Endothelial cell of umbilical vein (primary cell): Measurements from ENCODE around the gene PMVK. TPM values are rescaled to one million over a fixed set of nuclear protein-coding genes. Genes with fewer than 3 reads are reported as not detected.
A peak's percentile ranks its signal among the peaks of the same experiment; 100 is the strongest.

Experiments
- BruUV-seq: library from RNA; stranded (reverse); fragments of 400-500 nt; replicated peaks from 2 replicates; lab custom pipeline; 2021; lab: Mats Ljungman, UMichigan
- CTCF ChIA-PET: fragments of 300-600, 350-600 bp; sonication (Branson Sonifier 250); formaldehyde crosslinking; loops from one replicate; lab custom pipeline; 2021; ENCODE audit warnings: antibody characterized with exemption, inconsistent platforms; lab: Charles Lee
- POLR2A ChIA-PET: fragments of 300-600, 350-600 bp; sonication (Branson Sonifier 250); formaldehyde crosslinking; loops from one replicate; lab custom pipeline; 2021; ENCODE audit warnings: antibody characterized with exemption, inconsistent platforms; lab: Charles Lee
- DNase-seq: peaks from one replicate; pipeline ENCODE4 v3.0.0-alpha.2; 2011; ENCODE audit warnings: low read depth, low spot score
- FAIRE-seq: peaks from 2 replicates; lab custom pipeline; 2011; peaks lifted over from hg19 to GRCh38; lab: Jason Lieb, UNC
- H2AFZ ChIP-seq: 2 replicates; pipeline ENCODE4 v1.6.0; 2012; ENCODE audit warnings: low read depth, low read length, control low read depth, inconsistent platforms
- H3K27ac ChIP-seq: 2 replicates; pipeline ENCODE4 v1.5.1; 2011; ENCODE audit warnings: low read depth, mild to moderate bottlenecking, control low read depth, low read length, moderate library complexity; ENCODE audit not compliant: insufficient read depth
- H3K27me3 ChIP-seq, 2 experiments: 2 replicates each; pipeline versions ENCODE4 v1.6.0 to v1.6.1; 2011; ENCODE audit warnings: low read length in 2 of 2, mixed read lengths in 1 of 2; ENCODE audit not compliant: control insufficient read depth in 2 of 2, insufficient read depth in 2 of 2
- H3K36me3 ChIP-seq, 2 experiments: 2 replicates in 1 of 2; 3 replicates in 1 of 2; pipeline ENCODE4 v1.5.1; 2011; ENCODE audit warnings: low read length in 2 of 2, mild to moderate bottlenecking in 1 of 2, moderate library complexity in 1 of 2; ENCODE audit not compliant: control insufficient read depth in 2 of 2, insufficient read depth in 2 of 2; ENCODE audit errors: extremely low read depth in 1 of 2
- H3K4me1 ChIP-seq: 3 replicates; pipeline ENCODE4 v1.5.1; 2011; ENCODE audit warnings: mild to moderate bottlenecking, low read length; ENCODE audit not compliant: control insufficient read depth, insufficient read depth; ENCODE audit errors: extremely low read depth
- H3K4me2 ChIP-seq: 2 replicates; pipeline ENCODE4 v1.6.1; 2011; ENCODE audit warnings: low read length, control low read depth, mixed read lengths; ENCODE audit not compliant: insufficient read depth
- H3K4me3 ChIP-seq, 3 experiments: fragments of 200-600 bp in 1 of 3; sonication (generic), shearing (Covaris generic) in 1 of 3; replicated peaks in 1 of 3; 2 replicates each; pipeline ENCODE4 v1.5.1; 2011 to 2016; ENCODE audit warnings: control low read depth in 3 of 3, low read length in 3 of 3, mild to moderate bottlenecking in 2 of 3, inconsistent platforms in 1 of 3, low read depth in 1 of 3, moderate library complexity in 1 of 3; ENCODE audit not compliant: insufficient read depth in 1 of 3
- H3K79me2 ChIP-seq: 2 replicates; pipeline ENCODE4 v1.6.0; 2012; ENCODE audit warnings: low read length, inconsistent platforms; ENCODE audit not compliant: control insufficient read depth, insufficient read depth
- H3K9ac ChIP-seq: replicated peaks from 2 replicates; pipeline ENCODE3; 2011; ENCODE audit warnings: low read length, control low read depth; ENCODE audit not compliant: insufficient read depth; ENCODE audit errors: extremely low read depth
- H3K9me1 ChIP-seq: replicated peaks from 3 replicates; pipeline ENCODE4 v1.6.0; 2011; ENCODE audit warnings: mild to moderate bottlenecking, low read length; ENCODE audit not compliant: control insufficient read depth, insufficient read depth; ENCODE audit errors: extremely low read depth
- H3K9me3 ChIP-seq: replicated peaks from 2 replicates; pipeline ENCODE4 v1.5.1; 2012; ENCODE audit warnings: low read length, inconsistent platforms; ENCODE audit not compliant: control insufficient read depth, insufficient read depth
- H4K20me1 ChIP-seq: replicated peaks from 2 replicates; pipeline ENCODE3; 2011; ENCODE audit warnings: mild to moderate bottlenecking, low read length; ENCODE audit not compliant: control insufficient read depth, insufficient read depth; ENCODE audit errors: extremely low read depth
- EZH2 ChIP-seq: IDR thresholded peaks from 2 replicates; pipeline ENCODE4 v1.6.1; 2012; ENCODE audit warnings: borderline replicate concordance, low read depth, mild to moderate bottlenecking, moderate library complexity, low read length, inconsistent platforms; ENCODE audit not compliant: severe bottlenecking
- FOS ChIP-seq: IDR thresholded peaks from 2 replicates; pipeline ENCODE4 v1.6.1; 2011; ENCODE audit warnings: mild to moderate bottlenecking, low read length, moderate library complexity, borderline replicate concordance; ENCODE audit not compliant: insufficient read depth
- GATA2 ChIP-seq: IDR thresholded peaks from 2 replicates; pipeline ENCODE4 v1.7.0; 2011; ENCODE audit warnings: low read depth, mild to moderate bottlenecking, moderate library complexity, mixed read lengths, low read length; ENCODE audit not compliant: insufficient read length, insufficient read depth
- JUN ChIP-seq: IDR thresholded peaks from 2 replicates; pipeline ENCODE4 v1.6.1; 2011; ENCODE audit warnings: borderline replicate concordance, low read depth; ENCODE audit not compliant: insufficient read length, insufficient read depth
- MYC ChIP-seq: IDR thresholded peaks from one replicate; pipeline ENCODE4 v1.6.1; 2011; ENCODE audit warnings: mild to moderate bottlenecking, low read depth, low read length
- POLR2A ChIP-seq: IDR thresholded peaks from 2 replicates; pipeline ENCODE4 v1.6.1; 2012; ENCODE audit warnings: low read depth, mild to moderate bottlenecking, control low read depth, low read length
- POLR2AphosphoS5 ChIP-seq: IDR thresholded peaks from 2 replicates; pipeline ENCODE4 v1.6.1; 2012; ENCODE audit warnings: low read depth, mild to moderate bottlenecking, control low read depth, low read length, moderate library complexity; ENCODE audit not compliant: insufficient read depth
- dilution Hi-C: fragments of 300-500 bp; cut with MboI; formaldehyde crosslinking; loops from one replicate; pipeline ENCODE4 v1.15.0; 2019; ENCODE audit warnings: low sequenced_read_pairs; ENCODE audit not compliant: extremely low pct_ligation_motif_present
- intact Hi-C: fragments of 100-400 bp; cut with micrococcal nuclease; formaldehyde crosslinking; loops from one replicate; pipeline ENCODE4 v1.10.0; 2022
- polyA plus RNA-seq, 4 experiments: library from polyadenylated mRNA; depleted of rRNA in 3 of 4; stranded (reverse) in 3 of 4; unstranded in 1 of 4; fragments of >200 nt; gene quantifications; 2 replicates each; pipeline versions ENCODE4 v1.2.1 to v1.2.3, GENCODE V29; 2011 to 2012; ENCODE audit warnings: missing spikeins in 1 of 4
- total RNA-seq: library from RNA; stranded (reverse); gene quantifications from 2 replicates; pipeline ENCODE4 v1.2.3, GENCODE V29; 2021
- TF ChIP-seq, protein P1 (sequence below), 2 donors: IDR thresholded peaks; 1 replicate in 1 of 2; 2 replicates in 1 of 2; pipeline ENCODE4 v1.5.1; 2011; ENCODE audit warnings: low read length in 2 of 2, mild to moderate bottlenecking in 2 of 2, moderate library complexity in 2 of 2, control low read depth in 1 of 2, inconsistent platforms in 1 of 2, low read depth in 1 of 2; ENCODE audit not compliant: insufficient read depth in 1 of 2; ENCODE audit errors: extremely low read depth in 1 of 2
- TF ChIP-seq, protein P2 (sequence below): IDR thresholded peaks from 2 replicates; pipeline ENCODE4 v1.6.1; 2011; ENCODE audit not compliant: insufficient read depth, insufficient read length

Gene PMVK
- total and polyA plus RNA-seq, 2 donors (not counting 3 experiments of a cell fraction or from before 2014, with no cell fraction given), result 22.6 to 32.7 TPM

DNA sequence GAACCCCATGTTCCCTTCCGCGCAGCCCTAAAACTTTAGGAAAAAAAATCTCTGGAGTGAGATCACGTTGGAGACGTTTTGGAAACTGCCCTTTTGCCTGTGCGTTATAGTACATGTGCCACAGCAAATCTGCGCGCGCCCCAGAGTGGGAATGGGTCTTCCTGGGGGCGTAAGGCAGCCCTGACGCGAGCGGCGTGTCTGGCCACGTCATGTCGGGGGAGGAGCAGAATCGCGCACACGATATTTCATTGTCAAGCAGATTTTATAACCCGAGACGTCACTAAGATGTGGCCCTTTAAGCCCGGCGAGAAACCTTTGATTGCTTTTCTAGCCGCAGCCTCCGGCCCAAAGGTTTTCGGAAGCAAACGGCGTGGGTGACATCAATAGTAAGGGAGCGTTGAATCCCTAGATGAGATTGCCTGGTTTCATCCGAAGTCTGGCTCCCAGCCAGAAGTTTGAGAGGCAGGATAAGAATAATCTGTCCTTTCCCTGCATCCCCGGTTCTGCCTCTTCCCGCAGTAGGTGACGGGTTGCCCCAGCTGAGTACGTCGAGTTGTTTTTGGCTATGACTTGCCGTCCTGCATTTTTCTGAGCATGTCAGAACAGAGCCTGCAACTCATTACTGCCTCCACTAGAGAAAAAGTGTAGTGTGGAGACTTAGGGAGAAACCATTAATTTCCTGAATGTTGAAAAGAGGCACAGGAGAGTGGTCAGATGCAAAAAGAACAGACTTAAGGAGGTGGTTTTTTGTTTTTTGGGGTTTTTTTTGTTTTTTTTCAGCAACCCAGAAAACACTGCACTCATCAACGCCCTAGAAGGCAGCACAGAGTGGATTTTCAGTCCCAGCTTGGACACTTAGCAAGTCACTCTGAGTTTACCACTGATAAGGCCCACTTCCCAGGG, 817 bp upstream of the PMVK start:
- H3K4me3 ChIP-seq, result peak overlapping the region; percentile 26 to 79 (median 55)
- BruUV-seq, result TSS peak; percentile 95
- peak; percentile 96 for DNase-seq
- no peaks in the 10 kb centered on the region for H3K36me3 ChIP-seq
- H3K9me3 ChIP-seq, result no peaks in the 10 kb centered on the region
- H3K27me3 ChIP-seq, result no peaks in the 10 kb centered on the region
- H3K4me2 ChIP-seq, result peak overlapping the region; percentile 74
- peak overlapping the region; percentile 89 for H3K9ac ChIP-seq
- H4K20me1 ChIP-seq, result no peaks in the 10 kb centered on the region
- intact Hi-C loops, result loop anchor here (1.0 to 2.0 kb wide), 5 partner anchors 17 to 379 kb away; partner anchors contain the start of genes CKS1B, EFNA4, UBE2Q1 and ZBTB7B
- H2AFZ ChIP-seq, result peak overlapping the region; percentile 76
- H3K9me1 ChIP-seq, result no peaks in the 10 kb centered on the region
- ChIA-PET CTCF (interaction anchor here (0.6 to 2.6 kb wide), 24 partner anchors 8 to 378 kb away, joined by 3 to 18 read pairs (median 4); partner anchors contain the start of genes FLAD1, LENEP, PBXIP1 and PYGO2), POLR2A (interaction anchor here (0.5 to 0.9 kb wide), 3 partner anchors 36 to 52 kb away, joined by 3 to 9 read pairs (median 6); no protein-coding TSS in a partner anchor)
- no peak for FAIRE-seq
- H3K27ac ChIP-seq, result peak overlapping the region; percentile 92
- TF ChIP-seq POLR2AphosphoS5 (no peak), FOS (no peak), EZH2 (no peak), MYC (peak; percentile 39), JUN (peak; percentile 11), GATA2 (no peak), POLR2A (peak; percentile 86)
- TF ChIP-seq, protein P1, sequence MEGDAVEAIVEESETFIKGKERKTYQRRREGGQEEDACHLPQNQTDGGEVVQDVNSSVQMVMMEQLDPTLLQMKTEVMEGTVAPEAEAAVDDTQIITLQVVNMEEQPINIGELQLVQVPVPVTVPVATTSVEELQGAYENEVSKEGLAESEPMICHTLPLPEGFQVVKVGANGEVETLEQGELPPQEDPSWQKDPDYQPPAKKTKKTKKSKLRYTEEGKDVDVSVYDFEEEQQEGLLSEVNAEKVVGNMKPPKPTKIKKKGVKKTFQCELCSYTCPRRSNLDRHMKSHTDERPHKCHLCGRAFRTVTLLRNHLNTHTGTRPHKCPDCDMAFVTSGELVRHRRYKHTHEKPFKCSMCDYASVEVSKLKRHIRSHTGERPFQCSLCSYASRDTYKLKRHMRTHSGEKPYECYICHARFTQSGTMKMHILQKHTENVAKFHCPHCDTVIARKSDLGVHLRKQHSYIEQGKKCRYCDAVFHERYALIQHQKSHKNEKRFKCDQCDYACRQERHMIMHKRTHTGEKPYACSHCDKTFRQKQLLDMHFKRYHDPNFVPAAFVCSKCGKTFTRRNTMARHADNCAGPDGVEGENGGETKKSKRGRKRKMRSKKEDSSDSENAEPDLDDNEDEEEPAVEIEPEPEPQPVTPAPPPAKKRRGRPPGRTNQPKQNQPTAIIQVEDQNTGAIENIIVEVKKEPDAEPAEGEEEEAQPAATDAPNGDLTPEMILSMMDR (IDR thresholded peaks at IDR 0.05; ENCODE audit: extremely low read depth in 1 of 2, insufficient read depth in 1 of 2, low read depth in 1 of 2, low read length in 2 of 2), result peak in 1 of 2 donors; percentile 10
- TF ChIP-seq, protein P2, sequence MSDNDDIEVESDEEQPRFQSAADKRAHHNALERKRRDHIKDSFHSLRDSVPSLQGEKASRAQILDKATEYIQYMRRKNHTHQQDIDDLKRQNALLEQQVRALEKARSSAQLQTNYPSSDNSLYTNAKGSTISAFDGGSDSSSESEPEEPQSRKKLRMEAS, result no peak
- no peaks in the 10 kb centered on the region for H3K79me2 ChIP-seq
- dilution Hi-C loops, result no loop called here
- H3K4me1 ChIP-seq, result peaks cover 8% of the 10 kb centered on the region
